GM12891 (cell line): ENCODE data around the gene AGBL2.
"Not testable (repeated sequence)": the region's sequence is repeated elsewhere in the genome, so short reads cannot be mapped to it uniquely, and the experiment has no call there.

Experiments
- PAX5 ChIP-seq: IDR thresholded peaks from 2 replicates; pipeline ENCODE4 v1.6.1; 2011; ENCODE audit warnings: low read length, moderate library complexity, mild to moderate bottlenecking; ENCODE audit not compliant: insufficient read depth, severe bottlenecking
- POLR2A ChIP-seq: IDR thresholded peaks from 2 replicates; pipeline ENCODE4 v1.6.1; 2011; ENCODE audit warnings: low read depth, low read length, control low read depth
- POLR2AphosphoS5 ChIP-seq: IDR thresholded peaks from 2 replicates; pipeline ENCODE4 v1.6.1; 2011; ENCODE audit warnings: low read depth, low read length, control low read depth
- POU2F2 ChIP-seq: IDR thresholded peaks from 2 replicates; pipeline ENCODE4 v1.6.1; 2011; ENCODE audit warnings: low read depth, mild to moderate bottlenecking, control low read depth, low read length, moderate library complexity
- SPI1 ChIP-seq: IDR thresholded peaks from 2 replicates; pipeline ENCODE4 v1.6.1; 2011; ENCODE audit warnings: low read depth, low read length, control low read depth
- TAF1 ChIP-seq: IDR thresholded peaks from 2 replicates; pipeline ENCODE4 v1.6.1; 2011; ENCODE audit warnings: low read depth, low read length, control low read depth

- TF ChIP-seq POLR2AphosphoS5, POLR2A, TAF1, POU2F2, PAX5, SPI1: not testable (repeated sequence)
Observed at GRCh38 chr11:47664936-47665335, 50.2 kb downstream of the AGBL2 start.
